GM19468 (cell line): ENCODE results near the gene WWOX.

Experiments used
- ATAC-seq: cut with Tn5 transposase; IDR thresholded peaks from one replicate; pipeline ENCODE4 v1.9.1; 2021; ENCODE audit warnings: mild to moderate bottlenecking, moderate library complexity, moderate number of reproducible peaks; ENCODE audit not compliant: unreplicated experiment; ENCODE audit errors: extremely low read depth

The WWOX gene

GRCh38 chr16:78607022-78607421 is 507.6 kb downstream of the WWOX start:
- ATAC-seq, result no peak

- no peak for ATAC-seq
Observed at GRCh38 chr16:78607465-78607864, 508.0 kb downstream of the WWOX start.

- ATAC-seq, result no peak
Observed at GRCh38 chr16:78608305-78608776, 508.9 kb downstream of the WWOX start.

GRCh38 chr16:78609402-78610274 is 510.2 kb downstream of the WWOX start:
- ATAC-seq, result no peak

- ATAC-seq, result no peak
Observed at GRCh38 chr16:78611318-78611717, 511.9 kb downstream of the WWOX start.

- ATAC-seq, result no peak
Observed at GRCh38 chr16:78619811-78620210, 520.4 kb downstream of the WWOX start.

GRCh38 chr16:78620291-78620690 is 520.8 kb downstream of the WWOX start:
- ATAC-seq, result no peak

- no peak for ATAC-seq
Observed at GRCh38 chr16:78623796-78624195, 524.3 kb downstream of the WWOX start.

- ATAC-seq, result no peak
Observed at GRCh38 chr16:78624366-78624765, 524.9 kb downstream of the WWOX start.

- no peak for ATAC-seq
Observed at GRCh38 chr16:78628461-78629045, 529.1 kb downstream of the WWOX start.

- ATAC-seq, result no peak
Observed at GRCh38 chr16:78629173-78629572, 529.7 kb downstream of the WWOX start.

GRCh38 chr16:78630102-78630501 is 530.6 kb downstream of the WWOX start:
- no peak for ATAC-seq

- ATAC-seq, result no peak
Observed at GRCh38 chr16:78633551-78633950, 534.1 kb downstream of the WWOX start.

- ATAC-seq, result no peak
Observed at GRCh38 chr16:78635807-78636206, 536.4 kb downstream of the WWOX start.

- no peak for ATAC-seq
Observed at GRCh38 chr16:78638371-78638770, 538.9 kb downstream of the WWOX start.

- peak; percentile 82 for ATAC-seq
Observed at GRCh38 chr16:78639775-78640174, 540.3 kb downstream of the WWOX start.

- no peak for ATAC-seq
Observed at GRCh38 chr16:78640886-78641285, 541.4 kb downstream of the WWOX start.

- ATAC-seq, result no peak
Observed at GRCh38 chr16:78641433-78641832, 542.0 kb downstream of the WWOX start.

GRCh38 chr16:78642621-78643285 is 543.3 kb downstream of the WWOX start:
- no peak for ATAC-seq

- no peak for ATAC-seq
Observed at GRCh38 chr16:78645657-78646056, 546.2 kb downstream of the WWOX start.

GRCh38 chr16:78647019-78647418 is 547.6 kb downstream of the WWOX start:
- ATAC-seq, result no peak
